ENCODE measurements around the gene NDUFS4. TPM values are rescaled to one million over a fixed set of nuclear protein-coding genes. Genes with fewer than 3 reads are reported as not detected.

The NDUFS4 gene
- total and polyA plus RNA-seq, 2 experiments from 2014 or later = 113 to 150 TPM

DNA sequence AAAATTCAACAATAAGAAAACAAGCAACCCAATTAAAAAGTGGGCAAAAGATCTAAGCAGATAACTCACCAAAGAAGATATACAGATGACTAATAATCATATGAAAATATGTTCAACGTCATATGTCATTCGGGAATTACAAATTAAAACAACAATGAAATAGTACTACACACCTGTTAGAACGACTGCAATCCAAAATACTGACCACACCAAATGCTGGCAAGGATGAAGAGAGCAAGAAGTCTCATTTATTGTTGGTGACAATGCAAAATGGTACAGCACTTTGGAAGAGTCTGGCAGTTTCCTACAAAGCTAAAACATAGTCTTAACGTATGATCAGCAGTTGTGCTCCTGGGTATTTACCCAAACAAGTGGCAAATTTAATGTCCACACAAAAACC is 37.5 kb downstream of the NDUFS4 start:
- Histone ChIP-seq H3K79me2 (peaks cover 87% of the 10 kb centered on the region), H4K20me1 (ENCODE audit: insufficient read depth, poor library complexity, severe bottlenecking) (peaks cover 8% of the 10 kb centered on the region), H3K4me1 (ENCODE audit: insufficient read depth) (peaks cover 4% of the 10 kb centered on the region), H3K4me2 (no peak overlapping the region), H3K27ac (no peak overlapping the region), H2AFZ (no peak overlapping the region), H3K36me3 (replicated peaks; ENCODE audit: insufficient read depth, low read depth) (no peaks in the 10 kb centered on the region), H3K4me3 (no peak overlapping the region), H3K9me3 (ENCODE audit: low read depth) (no peaks in the 10 kb centered on the region), H3K9me2 (replicated peaks; ENCODE audit: insufficient read depth) (no peaks in the 10 kb centered on the region), H3K27me3 (no peaks in the 10 kb centered on the region)
- DNase-seq (ENCODE audit: low spot score) = no peak
- WGBS (ENCODE audit: low lambda C conversion rate, missing lambda C conversion rate) = 98% methylated on average over 4 of the region's 4 CpGs
- TF ChIP-seq CTCF (IDR thresholded peaks at IDR 0.05; ENCODE audit: poor library complexity) (no peak), EZH2phosphoT487 (IDR thresholded peaks at IDR 0.05; ENCODE audit: low read depth, severe bottlenecking, unreplicated experiment) (no peak), EZH2 (IDR thresholded peaks at IDR 0.05; ENCODE audit: borderline replicate concordance) (no peak)

DNA sequence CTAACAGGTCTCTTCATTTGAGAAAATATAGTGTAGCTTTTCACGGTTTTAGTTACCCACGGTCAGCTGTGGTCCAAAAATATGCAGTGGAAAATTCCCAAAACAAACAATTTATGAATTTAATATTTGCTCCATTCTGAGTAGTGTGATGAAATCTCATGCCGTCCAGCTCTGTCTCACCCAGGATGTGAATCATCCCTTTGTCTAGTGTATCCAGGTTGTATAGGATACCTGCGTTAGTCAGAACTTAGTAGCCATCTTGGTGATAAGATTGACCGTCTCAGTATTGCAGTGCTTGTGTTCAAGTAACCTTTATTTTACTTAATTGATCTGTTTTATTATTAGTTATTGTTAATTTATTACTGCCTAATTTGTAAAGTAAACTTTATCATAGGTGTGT is 41.1 kb downstream of the NDUFS4 start:
- no peaks in the 10 kb centered on the region for H3K9me3 ChIP-seq (ENCODE audit: low read depth)
- no peak overlapping the region for H2AFZ ChIP-seq
- no peaks in the 10 kb centered on the region for H3K36me3 ChIP-seq (replicated peaks; ENCODE audit: insufficient read depth, low read depth)
- no peak overlapping the region for H3K27ac ChIP-seq
- no peak overlapping the region for H3K4me3 ChIP-seq
- H3K9me2 ChIP-seq (replicated peaks; ENCODE audit: insufficient read depth) = no peaks in the 10 kb centered on the region
- H4K20me1 ChIP-seq (ENCODE audit: insufficient read depth, poor library complexity, severe bottlenecking) = peaks cover 3% of the 10 kb centered on the region
- 93% methylated on average over 5 of the region's 5 CpGs for WGBS (ENCODE audit: low lambda C conversion rate, missing lambda C conversion rate)
- no peak for DNase-seq (ENCODE audit: low spot score)
- no peaks in the 10 kb centered on the region for H3K27me3 ChIP-seq
- no peak overlapping the region for H3K4me2 ChIP-seq
- peaks cover 55% of the 10 kb centered on the region for H3K79me2 ChIP-seq
- TF ChIP-seq CTCF (IDR thresholded peaks at IDR 0.05; ENCODE audit: poor library complexity) (no peak), EZH2phosphoT487 (IDR thresholded peaks at IDR 0.05; ENCODE audit: low read depth, severe bottlenecking, unreplicated experiment) (no peak), EZH2 (IDR thresholded peaks at IDR 0.05; ENCODE audit: borderline replicate concordance) (no peak)
- H3K4me1 ChIP-seq (ENCODE audit: insufficient read depth) = no peaks in the 10 kb centered on the region

DNA sequence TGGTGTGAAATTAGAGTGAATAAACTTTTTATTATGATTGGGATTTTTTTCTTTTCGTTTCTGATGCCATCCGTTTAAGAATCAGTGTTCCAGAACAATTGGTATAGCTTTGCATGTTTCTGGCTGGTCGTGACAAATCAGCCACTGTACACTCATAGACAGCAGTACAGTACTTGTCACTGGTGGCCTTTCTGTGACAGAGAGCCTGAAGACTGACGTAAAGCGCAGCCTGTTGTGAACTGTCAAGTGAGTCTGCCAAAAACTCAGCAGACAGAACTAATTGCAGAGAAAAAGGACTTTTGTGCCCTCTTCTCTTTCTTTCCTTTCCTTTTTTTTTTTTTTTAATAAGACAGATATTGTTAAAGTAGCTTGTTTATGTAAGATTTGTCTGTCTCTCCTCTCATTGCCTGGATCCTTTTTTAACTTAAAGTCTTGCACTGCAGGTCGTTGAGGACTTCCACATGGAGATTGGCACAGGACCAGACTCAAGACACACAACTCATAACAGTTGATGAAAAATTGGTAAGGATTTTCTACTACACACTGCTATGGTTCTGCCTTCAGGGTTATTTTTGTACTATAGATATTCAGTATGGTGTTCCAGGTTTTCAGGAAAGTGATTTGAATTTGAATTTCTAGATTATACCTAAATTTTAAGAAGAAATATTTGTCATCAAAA is 42.7 kb downstream of the NDUFS4 start:
- Histone ChIP-seq H3K4me1 (ENCODE audit: insufficient read depth) (no peaks in the 10 kb centered on the region), H3K27me3 (no peaks in the 10 kb centered on the region), H2AFZ (no peak overlapping the region), H3K79me2 (peaks cover 41% of the 10 kb centered on the region), H3K4me3 (no peak overlapping the region), H3K9me3 (ENCODE audit: low read depth) (no peaks in the 10 kb centered on the region), H3K9me2 (replicated peaks; ENCODE audit: insufficient read depth) (no peaks in the 10 kb centered on the region), H3K4me2 (no peak overlapping the region), H4K20me1 (ENCODE audit: insufficient read depth, poor library complexity, severe bottlenecking) (peaks cover 3% of the 10 kb centered on the region), H3K36me3 (replicated peaks; ENCODE audit: insufficient read depth, low read depth) (no peaks in the 10 kb centered on the region), H3K27ac (no peak overlapping the region)
- TF ChIP-seq EZH2phosphoT487 (IDR thresholded peaks at IDR 0.05; ENCODE audit: low read depth, severe bottlenecking, unreplicated experiment) = no peak
- no peak for TF ChIP-seq CTCF (IDR thresholded peaks at IDR 0.05; ENCODE audit: poor library complexity)
- TF ChIP-seq EZH2 (IDR thresholded peaks at IDR 0.05; ENCODE audit: borderline replicate concordance) = no peak
- no peak for DNase-seq (ENCODE audit: low spot score)
- WGBS (ENCODE audit: low lambda C conversion rate, missing lambda C conversion rate) = 84% methylated on average over 6 of the region's 6 CpGs
